HG03039 (cell line): ENCODE data around the gene NFX1.
"Not testable (repeated sequence)": the region's sequence is repeated elsewhere in the genome, so short reads cannot be mapped to it uniquely, and the experiment has no call there.

Source experiments
- ATAC-seq: cut with Tn5 transposase; IDR thresholded peaks from one replicate; pipeline ENCODE4 v1.9.1; 2021; ENCODE audit warnings: mild to moderate bottlenecking, moderate library complexity; ENCODE audit not compliant: unreplicated experiment

NFX1 gene

DNA sequence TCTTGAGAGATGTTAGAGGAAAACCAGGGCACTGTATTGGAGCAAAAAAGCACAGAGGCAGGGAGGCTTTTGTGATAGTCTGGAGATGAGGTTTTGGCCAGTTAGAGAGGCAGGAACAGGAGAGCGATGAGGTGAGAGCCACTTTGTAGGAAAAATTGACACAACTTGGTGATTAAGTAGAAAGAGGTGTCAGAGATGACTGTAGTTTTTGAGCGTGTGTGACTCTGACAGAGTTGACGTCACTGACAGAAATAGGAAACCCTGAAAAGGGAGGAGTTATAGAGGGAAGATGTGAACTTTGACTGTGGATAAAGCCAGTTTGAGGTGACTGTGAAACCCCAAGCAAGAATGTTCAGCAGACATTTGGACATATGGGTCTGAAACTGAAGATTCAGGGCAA is 15.7 kb downstream of the NFX1 start:
- no peak for ATAC-seq

DNA sequence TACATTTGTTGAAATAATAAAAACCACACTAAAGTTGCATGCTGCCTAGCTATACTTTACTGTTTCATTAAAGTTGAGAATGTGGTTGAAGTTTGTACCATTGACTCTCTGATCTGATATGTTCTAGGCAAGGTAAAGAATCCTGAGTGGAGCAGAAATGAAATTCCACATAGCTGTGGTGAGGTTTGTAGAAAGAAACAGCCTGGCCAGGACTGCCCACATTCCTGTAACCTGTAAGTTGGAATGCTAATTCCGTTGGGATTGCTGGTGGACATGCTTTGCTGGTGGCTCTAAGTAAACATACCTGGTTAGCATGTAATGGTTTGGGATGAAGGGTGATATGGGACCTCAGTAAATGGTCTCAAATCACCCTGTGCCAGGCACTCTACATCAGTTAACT is 16.8 kb downstream of the NFX1 start:
- no peak for ATAC-seq

GRCh38 chr9:33309903-33310302 is 19.6 kb downstream of the NFX1 start:
- no peak for ATAC-seq

- ATAC-seq: no peak
Measured at GRCh38 chr9:33310748-33311147, 20.4 kb downstream of the NFX1 start.

DNA sequence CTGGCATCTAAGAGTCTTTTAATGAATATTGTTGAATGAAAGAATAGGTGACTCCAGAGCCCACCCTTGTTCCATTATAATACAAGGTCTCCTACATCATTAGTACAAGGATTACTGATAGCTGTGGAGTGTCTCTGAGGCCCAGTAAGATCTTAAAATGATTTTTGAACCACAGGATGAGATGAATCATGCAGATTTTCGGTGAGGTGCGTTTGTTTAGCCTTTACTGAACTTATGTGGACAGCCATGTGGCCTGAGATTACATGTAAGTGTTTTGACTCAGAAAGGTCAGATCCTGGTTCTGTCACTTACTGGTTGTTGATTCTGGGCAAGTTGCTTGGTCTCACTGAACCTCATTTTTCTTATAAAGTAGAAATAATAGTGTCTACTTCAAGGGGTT is 21.6 kb downstream of the NFX1 start:
- no peak for ATAC-seq

- ATAC-seq: no peak
Measured at GRCh38 chr9:33315371-33315770, 25.1 kb downstream of the NFX1 start.

DNA sequence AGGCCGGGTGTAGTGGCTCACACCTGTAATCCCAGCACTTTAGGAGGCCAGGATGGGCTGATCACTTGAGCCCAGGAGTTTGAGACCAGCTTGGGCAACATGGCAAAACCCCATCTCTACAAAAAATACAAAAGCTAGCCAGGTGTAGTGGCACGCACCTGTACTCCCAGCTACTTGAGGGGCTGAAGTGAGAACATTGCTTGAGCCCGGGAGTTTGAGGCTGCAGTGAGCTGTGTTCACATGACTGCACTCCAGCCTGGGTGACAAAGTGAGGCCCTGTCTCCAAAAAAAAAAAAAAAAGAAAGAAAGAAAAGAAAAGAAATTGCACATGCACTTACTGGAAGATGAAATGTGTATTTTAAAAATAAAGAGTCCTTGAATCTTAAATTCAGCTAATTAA is 26.8 kb downstream of the NFX1 start:
- not testable (repeated sequence) for ATAC-seq

DNA sequence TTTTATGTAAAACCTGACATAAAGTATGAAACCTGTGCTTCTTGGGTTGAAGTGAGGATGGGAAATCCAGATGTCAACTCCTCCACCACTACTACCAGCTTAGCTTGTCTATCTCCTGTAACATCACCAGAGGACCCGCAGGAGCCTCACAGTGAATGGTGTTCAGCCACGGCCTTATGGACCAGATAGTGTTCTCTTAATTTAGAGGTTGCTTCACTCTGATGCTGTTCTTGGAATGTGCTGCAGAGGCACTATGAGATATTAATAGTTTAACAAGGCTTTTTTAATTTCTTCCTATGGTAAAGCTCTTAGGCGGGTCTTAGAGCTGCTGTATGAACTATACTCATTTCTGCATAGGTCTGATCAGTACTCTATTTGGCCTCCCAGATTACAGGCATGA is 27.9 kb downstream of the NFX1 start:
- no peak for ATAC-seq

- ATAC-seq: no peak
Measured at GRCh38 chr9:33318781-33319180, 28.5 kb downstream of the NFX1 start.

GRCh38 chr9:33320230-33320567 is 29.9 kb downstream of the NFX1 start:
- ATAC-seq: no peak

DNA sequence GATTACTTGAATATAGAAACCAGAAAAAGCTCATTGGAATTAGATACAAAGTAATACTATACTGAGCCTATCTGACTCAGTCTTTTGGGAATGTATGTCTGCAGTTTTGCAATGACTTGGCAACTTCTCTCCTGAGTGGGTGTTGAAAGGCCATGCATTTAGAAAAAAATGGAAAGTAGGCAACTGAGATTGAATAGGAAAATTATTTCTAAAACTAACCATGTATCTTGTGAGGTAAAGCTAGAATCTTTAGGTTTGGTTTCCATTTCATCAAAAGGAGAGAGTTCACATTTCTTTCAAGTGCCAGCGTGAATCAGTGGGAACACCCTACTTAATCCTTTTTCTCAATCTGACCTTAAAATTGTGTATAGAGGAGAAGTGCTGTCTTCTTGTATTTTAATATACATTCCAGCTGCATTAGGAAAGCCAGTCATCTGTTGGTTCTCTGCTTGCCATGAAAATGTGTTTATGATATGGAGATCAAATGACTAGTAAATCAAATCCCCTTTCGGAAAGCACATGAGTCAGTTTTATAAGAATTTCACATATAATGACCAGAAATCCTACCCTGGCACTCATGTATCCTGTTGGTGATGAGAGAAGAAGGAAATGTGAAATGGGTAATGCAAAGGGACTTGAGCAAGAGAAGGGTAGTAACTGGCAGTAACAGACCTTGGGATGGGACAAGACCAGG is 30.4 kb downstream of the NFX1 start:
- ATAC-seq: no peak

- no peak for ATAC-seq
Measured at GRCh38 chr9:33329117-33329563, 38.8 kb downstream of the NFX1 start.

DNA sequence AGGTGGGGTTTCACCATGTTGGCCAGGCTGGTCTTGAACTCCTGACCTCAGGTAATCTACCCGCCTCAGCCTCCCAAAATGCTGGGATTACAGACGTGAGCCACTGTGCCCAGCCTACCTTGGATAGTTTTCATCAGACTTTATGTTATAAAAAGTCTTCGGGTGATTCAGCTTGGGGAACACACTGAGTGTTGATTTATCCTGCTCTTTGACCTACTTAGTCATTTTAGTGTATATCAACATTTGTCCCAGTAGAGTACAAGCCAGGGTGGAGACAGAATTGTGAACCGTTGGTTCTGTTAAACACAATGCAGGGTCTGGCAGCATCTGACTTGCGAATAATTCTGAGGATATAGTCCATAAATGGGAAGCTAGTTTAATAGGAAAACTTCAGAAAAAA is 39.7 kb downstream of the NFX1 start:
- no peak for ATAC-seq

GRCh38 chr9:33331377-33331891 is 41.1 kb downstream of the NFX1 start:
- ATAC-seq: no peak

GRCh38 chr9:33332011-33332410 is 41.7 kb downstream of the NFX1 start:
- no peak for ATAC-seq

- not testable (repeated sequence) for ATAC-seq
Measured at GRCh38 chr9:33332956-33333355, 42.6 kb downstream of the NFX1 start.

DNA sequence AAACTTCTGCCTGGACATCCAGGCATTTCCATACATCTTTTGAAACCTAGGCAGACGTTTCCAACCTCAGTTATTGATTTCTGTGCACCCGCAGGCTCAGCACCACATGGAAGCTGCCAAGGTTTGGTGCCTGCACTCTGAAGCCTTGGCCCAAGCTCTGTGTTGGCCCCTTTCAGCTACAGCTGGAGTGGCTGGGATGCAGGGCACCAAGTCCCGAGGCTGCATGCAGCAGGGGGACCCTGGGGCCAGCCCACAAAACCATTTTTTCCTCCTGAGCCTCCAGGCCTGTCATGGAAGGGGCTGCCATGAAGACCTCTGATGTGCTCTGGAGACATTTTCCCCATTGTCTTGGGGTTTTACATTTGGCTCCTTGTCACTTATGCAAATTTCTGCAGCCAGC is 49.9 kb downstream of the NFX1 start:
- ATAC-seq: no peak

DNA sequence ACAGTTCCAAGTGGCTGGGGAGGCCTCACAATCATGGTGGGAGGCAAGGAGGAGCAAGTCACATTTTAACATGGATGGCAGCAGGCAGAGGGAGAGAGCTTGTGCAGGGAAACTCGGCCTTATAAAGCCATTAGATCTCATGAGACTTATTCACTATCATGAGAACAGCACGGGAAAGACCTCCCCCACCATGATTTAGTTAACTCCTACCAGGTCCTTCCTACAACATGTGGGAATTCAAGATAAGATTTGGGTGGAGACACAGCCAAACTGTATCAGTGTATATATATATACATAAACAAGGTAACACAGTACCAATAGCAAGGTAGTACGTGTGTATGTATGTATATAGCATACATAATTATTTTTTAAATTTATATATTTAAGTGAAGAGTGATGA is 50.9 kb downstream of the NFX1 start:
- no peak for ATAC-seq

- ATAC-seq: no peak
Measured at GRCh38 chr9:33344145-33344544, 53.8 kb downstream of the NFX1 start.

DNA sequence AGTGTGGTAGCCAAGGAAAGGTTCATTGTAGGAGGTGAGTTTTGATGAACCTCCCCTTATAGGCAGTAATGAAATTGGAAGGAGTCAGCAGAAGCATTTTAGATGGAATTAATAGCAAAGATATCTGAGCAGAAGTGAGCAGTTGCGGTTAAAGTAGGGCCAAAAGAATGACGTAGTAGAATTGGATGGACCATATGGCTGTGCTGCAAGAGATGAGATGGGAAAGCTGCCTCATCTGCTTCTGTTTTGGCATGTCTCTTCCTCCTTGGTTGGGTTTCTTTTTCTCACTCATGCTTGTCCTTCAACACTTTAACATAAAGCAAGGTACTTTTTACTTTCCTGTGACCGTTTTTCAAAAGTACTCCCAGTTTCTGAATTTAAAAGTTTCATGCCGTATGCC is 56.2 kb downstream of the NFX1 start:
- ATAC-seq: no peak

DNA sequence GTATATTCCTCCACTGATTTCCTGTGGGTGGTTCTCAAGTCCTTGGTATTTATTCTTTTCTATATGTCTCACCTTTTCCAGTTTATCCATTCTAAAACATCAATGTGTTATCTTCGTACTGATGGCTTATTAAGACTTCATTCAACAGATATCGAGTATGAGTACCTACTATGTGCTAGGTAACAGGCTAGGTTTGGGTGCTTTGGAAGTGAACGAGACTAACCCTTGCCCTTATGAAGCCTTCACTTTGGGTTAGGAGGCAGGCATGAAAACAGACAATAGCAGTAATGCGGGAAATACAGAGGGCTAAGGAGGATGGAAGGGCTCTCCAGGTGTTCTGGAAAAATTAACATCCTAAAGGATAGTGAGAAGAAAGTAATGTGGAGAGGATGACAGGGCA is 58.7 kb downstream of the NFX1 start:
- no peak for ATAC-seq

DNA sequence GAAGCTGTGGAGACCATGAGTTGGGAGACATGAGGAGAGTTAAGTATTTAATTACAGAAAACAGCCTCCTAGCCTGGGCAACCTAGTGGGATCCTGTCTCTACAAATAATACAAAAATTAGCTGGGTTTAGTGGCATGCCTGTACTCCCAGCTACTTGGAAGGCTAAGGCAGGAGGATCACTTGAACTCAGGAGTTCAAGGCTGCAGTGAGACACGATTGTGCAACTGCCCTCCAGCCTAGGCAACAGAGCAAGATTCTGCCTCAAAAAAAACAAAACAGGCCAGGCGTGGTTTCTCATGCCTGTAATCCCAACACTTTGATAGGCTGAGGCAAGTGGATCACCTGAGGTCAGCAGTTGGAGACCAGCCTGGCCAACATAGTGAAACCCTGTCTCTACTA is 59.4 kb downstream of the NFX1 start:
- no peak for ATAC-seq

DNA sequence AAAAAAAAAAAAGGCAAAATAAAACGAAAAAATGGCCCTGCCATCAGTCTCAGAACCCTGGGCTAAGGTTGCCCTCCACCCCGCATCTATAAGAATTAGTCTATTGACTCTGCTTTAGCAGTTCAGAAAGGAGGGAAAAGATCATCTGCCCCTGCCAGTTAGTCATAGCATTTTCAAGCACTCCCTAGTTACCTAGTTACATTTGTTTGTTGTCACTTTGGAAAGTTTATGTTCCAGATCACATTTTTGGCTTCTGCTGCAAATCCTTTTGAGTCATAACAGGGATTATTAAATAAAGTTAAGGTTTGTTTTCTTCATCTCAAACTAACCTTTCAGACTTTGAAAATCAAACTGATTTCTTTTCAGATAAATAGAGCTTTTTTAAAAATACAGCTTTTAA is 60.0 kb downstream of the NFX1 start:
- ATAC-seq: no peak
